Naive thymus-derived CD4-positive, alpha-beta T cell (primary cell): ENCODE results near the gene STARD3. TPM values are rescaled to one million over a fixed set of nuclear protein-coding genes. Genes with fewer than 3 reads are reported as not detected.

Experiments used
- ATAC-seq: fragments of 150-1000 bp; cut with Tn5 transposase; 2 replicates; pipeline ENCODE4 v1.10.0; 2021; ENCODE audit warnings: mild to moderate bottlenecking, moderate library complexity
- CTCF ChIA-PET: fragments of 350-600 bp; sonication (Branson Sonifier 250); formaldehyde crosslinking; loops from one replicate; lab custom pipeline; 2021; ENCODE audit warnings: antibody characterized with exemption; lab: Charles Lee
- POLR2A ChIA-PET: fragments of 350-600 bp; sonication (Branson Sonifier 250); formaldehyde crosslinking; loops from one replicate; lab custom pipeline; 2021; ENCODE audit warnings: antibody characterized with exemption, inconsistent platforms; lab: Charles Lee
- DNase-seq, 9 donors: peaks; one replicate each; pipeline versions ENCODE4 v3.0.0 to v3.0.0-alpha.2; 2020 to 2022; ENCODE audit warnings: mixed read lengths in 1 of 9
- H3K27ac ChIP-seq: one replicate; pipeline ENCODE4 v1.7.0; 2013; ENCODE audit warnings: mild to moderate bottlenecking, low read depth, low read length, moderate library complexity
- H3K27me3 ChIP-seq, 2 donors: one replicate each; pipeline ENCODE4 v1.7.0; 2013; ENCODE audit warnings: low read length in 2 of 2, mild to moderate bottlenecking in 2 of 2, moderate library complexity in 2 of 2; ENCODE audit not compliant: control insufficient read depth in 2 of 2, insufficient read depth in 2 of 2
- H3K36me3 ChIP-seq, 3 experiments: 1 replicate in 2 of 3; 2 replicates in 1 of 3; pipeline ENCODE4 v1.7.0; 2013; ENCODE audit warnings: low read length in 3 of 3, mild to moderate bottlenecking in 3 of 3, moderate library complexity in 1 of 3; ENCODE audit not compliant: insufficient read depth in 3 of 3, control insufficient read depth in 2 of 3
- H3K4me1 ChIP-seq, 2 donors: one replicate each; pipeline ENCODE4 v1.7.0; 2013; ENCODE audit warnings: low read length in 2 of 2, mild to moderate bottlenecking in 2 of 2, moderate library complexity in 1 of 2; ENCODE audit not compliant: control insufficient read depth in 2 of 2, insufficient read depth in 2 of 2
- H3K4me3 ChIP-seq: 2 replicates; pipeline ENCODE4 v1.7.0; 2013; ENCODE audit warnings: mild to moderate bottlenecking, low read length
- H3K9me3 ChIP-seq, 3 experiments: 1 replicate in 2 of 3; 2 replicates in 1 of 3; pipeline ENCODE4 v1.7.0; 2013; ENCODE audit warnings: low read length in 3 of 3; ENCODE audit not compliant: control insufficient read depth in 2 of 3
- H3K27ac Mint-ChIP-seq, 9 donors: one replicate each; pipeline ENCODE4 v1.8.0; 2020 to 2022; ENCODE audit warnings: mixed read lengths in 9 of 9, mild to moderate bottlenecking in 8 of 9, moderate library complexity in 5 of 9, inconsistent platforms in 2 of 9
- H3K27me3 Mint-ChIP-seq, 5 donors: one replicate each; pipeline ENCODE4 v1.8.0; 2021 to 2022; ENCODE audit warnings: mixed read lengths in 5 of 5, mild to moderate bottlenecking in 1 of 5
- H3K36me3 Mint-ChIP-seq, 5 donors: one replicate each; pipeline ENCODE4 v1.8.0; 2020 to 2022; ENCODE audit warnings: mixed read lengths in 5 of 5, mild to moderate bottlenecking in 3 of 5, inconsistent platforms in 1 of 5
- H3K4me1 Mint-ChIP-seq, 7 donors: one replicate each; pipeline ENCODE4 v1.8.0; 2020 to 2022; ENCODE audit warnings: mixed read lengths in 7 of 7, mild to moderate bottlenecking in 3 of 7, inconsistent platforms in 1 of 7
- H3K4me3 Mint-ChIP-seq, 10 donors: one replicate each; pipeline ENCODE4 v1.8.0; 2020 to 2022; ENCODE audit warnings: mild to moderate bottlenecking in 10 of 10, mixed read lengths in 10 of 10, moderate library complexity in 6 of 10, inconsistent platforms in 2 of 10
- H3K9me3 Mint-ChIP-seq, 11 donors: one replicate each; pipeline ENCODE4 v1.8.0; 2020 to 2022; ENCODE audit warnings: mixed read lengths in 11 of 11, mild to moderate bottlenecking in 4 of 11, inconsistent platforms in 1 of 11, moderate library complexity in 1 of 11
- intact Hi-C, 2 donors: fragments of 100-400 bp; cut with micrococcal nuclease; formaldehyde crosslinking; loops; one replicate each; pipeline ENCODE4 v1.15.1; 2023
- polyA plus RNA-seq, 2 donors: library from polyadenylated mRNA; unstranded; fragments of 300-500 nt; fragmentation: Illumina TruSeq; gene quantifications; one replicate each; pipeline ENCODE4 v1.2.3, GENCODE V29; 2021
- total RNA-seq, 6 experiments: library from RNA in 5 of 6; stranded (reverse) in 5 of 6; gene quantifications; 1 replicate in 5 of 6; 2 replicates in 1 of 6; pipeline ENCODE4 v1.2.3 and lab custom pipeline; 2021 to 2026

The STARD3 gene
- total and polyA plus RNA-seq, 7 experiments from 2014 or later = 46.7 to 143 (median 88.4) TPM

GRCh38 chr17:39599004-39599664, 37.8 kb upstream of the STARD3 start:
- Histone ChIP-seq H3K36me3 (no peaks in the 10 kb centered on the region), H3K27ac (no peak overlapping the region), H3K4me1 (peaks cover 4 to 27% of the 10 kb centered on the region in 2 donors), H3K9me3 (no peaks in the 10 kb centered on the region), H3K27me3 (peaks cover 19 to 53% of the 10 kb centered on the region in 2 donors), H3K4me3 (no peak overlapping the region)
- H3K36me3 Mint-ChIP-seq = peaks cover 0 to 5% (median 0%) of the 10 kb centered on the region in 5 donors
- intact Hi-C loops = no loop called here
- ChIA-PET CTCF (no interaction called here), POLR2A (no interaction called here)
- H3K9me3 Mint-ChIP-seq = peaks cover 0 to 4% (median 0%) of the 10 kb centered on the region in 11 donors
- H3K27me3 Mint-ChIP-seq = peaks cover 81 to 94% (median 83%) of the 10 kb centered on the region in 5 donors
- peaks cover 5 to 38% (median 28%) of the 10 kb centered on the region in 7 donors for H3K4me1 Mint-ChIP-seq
- DNase-seq = no peak
- no peak for ATAC-seq
- peak overlapping the region in 3 of 10 donors; percentile 39 to 56 (median 50) for H3K4me3 Mint-ChIP-seq
- no peak overlapping the region for H3K27ac Mint-ChIP-seq

GRCh38 chr17:39599665-39600231, 37.2 kb upstream of the STARD3 start:
- peaks cover 5 to 41% (median 31%) of the 10 kb centered on the region in 7 donors for H3K4me1 Mint-ChIP-seq
- CTCF ChIA-PET = no interaction called here
- H3K4me3 Mint-ChIP-seq = peak overlapping the region in 2 of 10 donors; percentile 15 to 62
- H3K36me3 Mint-ChIP-seq = peaks cover 0 to 5% (median 0%) of the 10 kb centered on the region in 5 donors
- H3K9me3 ChIP-seq = no peaks in the 10 kb centered on the region
- POLR2A ChIA-PET = no interaction called here
- intact Hi-C loops = no loop called here
- H3K27me3 Mint-ChIP-seq = peaks cover 77 to 92% (median 80%) of the 10 kb centered on the region in 5 donors
- H3K27me3 ChIP-seq = peaks cover 19 to 57% of the 10 kb centered on the region in 2 donors
- peaks cover 4 to 32% of the 10 kb centered on the region in 2 donors for H3K4me1 ChIP-seq
- H3K4me3 ChIP-seq = no peak overlapping the region
- H3K27ac Mint-ChIP-seq = no peak overlapping the region
- no peaks in the 10 kb centered on the region for H3K36me3 ChIP-seq
- ATAC-seq = no peak
- H3K27ac ChIP-seq = no peak overlapping the region
- H3K9me3 Mint-ChIP-seq = peaks cover 0 to 4% (median 0%) of the 10 kb centered on the region in 11 donors
- no peak for DNase-seq

- Histone ChIP-seq H3K9me3 (no peaks in the 10 kb centered on the region), H3K27ac (no peak overlapping the region), H3K27me3 (peaks cover 19 to 50% of the 10 kb centered on the region in 2 donors), H3K4me3 (no peak overlapping the region), H3K36me3 (no peaks in the 10 kb centered on the region), H3K4me1 (peaks cover 5 to 39% of the 10 kb centered on the region in 2 donors)
- ChIA-PET CTCF (interaction anchor here (0.7 to 0.8 kb wide), 2 partner anchors 262 to 357 kb away, joined by 3 to 4 read pairs; no protein-coding TSS in a partner anchor), POLR2A (no interaction called here)
- no peak for DNase-seq
- Mint-ChIP-seq H3K36me3 (peaks cover 0 to 5% (median 0%) of the 10 kb centered on the region in 5 donors), H3K27ac (no peak overlapping the region), H3K4me3 (peak overlapping the region in 1 of 10 donors; percentile 62), H3K27me3 (peaks cover 70 to 91% (median 77%) of the 10 kb centered on the region in 5 donors), H3K4me1 (peaks cover 7 to 48% (median 36%) of the 10 kb centered on the region in 7 donors), H3K9me3 (peaks cover 0 to 3% (median 0%) of the 10 kb centered on the region in 11 donors)
- intact Hi-C loops = no loop called here
- no peak for ATAC-seq
These were observed 36.5 kb upstream of the STARD3 start for GRCh38 chr17:39600288-39600996.

- DNase-seq = no peak
- POLR2A ChIA-PET = no interaction called here
- intact Hi-C loops = no loop called here
- Histone ChIP-seq H3K4me3 (no peak overlapping the region), H3K36me3 (no peaks in the 10 kb centered on the region), H3K27me3 (peaks cover 24 to 56% of the 10 kb centered on the region in 2 donors), H3K4me1 (peaks cover 11 to 45% of the 10 kb centered on the region in 2 donors), H3K9me3 (no peaks in the 10 kb centered on the region), H3K27ac (no peak overlapping the region)
- Mint-ChIP-seq H3K36me3 (peaks cover 0 to under 1% (median 0%) of the 10 kb centered on the region in 5 donors), H3K27me3 (peaks cover 63 to 89% (median 72%) of the 10 kb centered on the region in 5 donors), H3K4me1 (peaks cover 2 to 51% (median 34%) of the 10 kb centered on the region in 7 donors), H3K4me3 (no peak overlapping the region), H3K9me3 (peaks cover 0 to 2% (median 0%) of the 10 kb centered on the region in 11 donors), H3K27ac (no peak overlapping the region)
- CTCF ChIA-PET = interaction anchor here (0.8 kb wide), 1 partner anchor 356 kb away, joined by 4 read pairs; no protein-coding TSS in a partner anchor
- no peak for ATAC-seq
These were observed 35.8 kb upstream of the STARD3 start for GRCh38 chr17:39600997-39601597.

GRCh38 chr17:39601758-39602532, 35.0 kb upstream of the STARD3 start:
- POLR2A ChIA-PET = interaction anchor here (0.6 kb wide), 1 partner anchor 602 kb away, joined by 3 read pairs; no protein-coding TSS in a partner anchor
- DNase-seq (no peak), ATAC-seq (no peak)
- Histone ChIP-seq H3K36me3 (no peaks in the 10 kb centered on the region), H3K27ac (no peak overlapping the region), H3K4me1 (peaks cover 14 to 54% of the 10 kb centered on the region in 2 donors), H3K4me3 (no peak overlapping the region), H3K27me3 (peaks cover 24 to 59% of the 10 kb centered on the region in 2 donors), H3K9me3 (no peaks in the 10 kb centered on the region)
- H3K4me1 Mint-ChIP-seq = peaks cover 0 to 48% (median 30%) of the 10 kb centered on the region in 7 donors
- CTCF ChIA-PET = no interaction called here
- H3K27ac Mint-ChIP-seq = no peak overlapping the region
- intact Hi-C loops = no loop called here
- no peaks in the 10 kb centered on the region for H3K9me3 Mint-ChIP-seq
- no peaks in the 10 kb centered on the region for H3K36me3 Mint-ChIP-seq
- peaks cover 57 to 86% (median 67%) of the 10 kb centered on the region in 5 donors for H3K27me3 Mint-ChIP-seq
- no peak overlapping the region for H3K4me3 Mint-ChIP-seq
